ENCODE measurements around the gene PTCD2.

GRCh38 chr5:72283358-72283757 is 36.8 kb upstream of the PTCD2 start:
- no peak for TF ChIP-seq CTCF (IDR thresholded peaks at IDR 0.05)
- TF ChIP-seq POLR2A (IDR thresholded peaks at IDR 0.05), result no peak

All from esophagus squamous epithelium (tissue), 4 donors.